ENCODE data around the gene HSPBP1.

Gene HSPBP1

DNA sequence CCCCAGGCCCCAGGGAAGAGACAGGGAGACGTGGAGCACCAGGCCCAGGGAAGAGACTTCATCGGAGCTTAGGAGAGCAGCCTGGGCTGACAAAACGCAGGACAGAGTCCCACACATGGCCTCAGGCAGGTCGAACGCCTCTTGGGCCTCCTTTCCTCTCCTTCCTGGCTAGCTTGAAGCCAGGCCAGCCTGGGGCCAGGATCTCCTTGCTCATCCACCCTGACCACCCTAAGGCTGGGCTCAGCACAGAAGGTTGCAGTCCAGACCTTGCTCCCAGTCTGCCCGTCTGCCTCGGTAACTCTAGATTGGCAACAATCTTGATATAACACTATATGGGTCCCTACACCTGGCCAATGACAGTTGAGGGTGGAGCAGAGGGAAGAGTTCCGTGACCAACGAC is 31.2 kb downstream of the HSPBP1 start:
- Histone ChIP-seq H3K9ac (ENCODE audit: low read depth, low read length) (no peak overlapping the region), H3K4me1 (ENCODE audit: insufficient read depth, low read length) (peaks cover 8% of the 10 kb centered on the region), H3K36me3 (ENCODE audit: insufficient read depth, low read length) (peaks cover 3% of the 10 kb centered on the region; the same call in 1 of the 2 replicates), H3K9me3 (ENCODE audit: control insufficient read depth, insufficient read depth, low read length) (no peaks in the 10 kb centered on the region)

DNA sequence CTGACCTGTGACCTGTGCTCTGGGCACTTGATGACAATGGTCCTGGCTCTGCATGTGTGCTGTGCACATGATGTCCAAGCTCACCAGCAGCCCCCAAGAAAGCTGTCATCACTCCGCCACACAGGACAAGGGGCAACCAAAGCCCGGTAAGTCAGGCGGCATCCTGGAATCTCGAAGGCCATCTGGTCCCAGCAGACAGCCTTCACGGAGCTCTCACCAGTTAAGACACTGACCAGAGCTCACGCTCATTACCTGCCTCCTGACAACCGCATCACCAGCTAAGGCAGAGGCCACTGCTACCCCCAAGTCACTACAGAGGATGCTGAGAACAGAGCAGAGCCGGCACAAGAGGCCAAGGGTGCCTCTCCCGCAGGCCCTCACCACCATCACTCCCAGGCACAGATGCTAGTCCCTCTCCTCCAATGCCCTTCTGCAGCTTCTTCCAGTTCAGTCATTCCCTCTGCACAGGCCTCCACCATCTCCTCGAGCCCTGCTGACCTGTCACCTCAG is 31.7 kb downstream of the HSPBP1 start:
- Histone ChIP-seq H3K9ac (ENCODE audit: low read depth, low read length) (no peak overlapping the region), H3K9me3 (ENCODE audit: control insufficient read depth, insufficient read depth, low read length) (no peaks in the 10 kb centered on the region), H3K36me3 (ENCODE audit: insufficient read depth, low read length) (peaks cover 3% of the 10 kb centered on the region; the same call in 1 of the 2 replicates), H3K4me1 (ENCODE audit: insufficient read depth, low read length) (peaks cover 8% of the 10 kb centered on the region)

DNA sequence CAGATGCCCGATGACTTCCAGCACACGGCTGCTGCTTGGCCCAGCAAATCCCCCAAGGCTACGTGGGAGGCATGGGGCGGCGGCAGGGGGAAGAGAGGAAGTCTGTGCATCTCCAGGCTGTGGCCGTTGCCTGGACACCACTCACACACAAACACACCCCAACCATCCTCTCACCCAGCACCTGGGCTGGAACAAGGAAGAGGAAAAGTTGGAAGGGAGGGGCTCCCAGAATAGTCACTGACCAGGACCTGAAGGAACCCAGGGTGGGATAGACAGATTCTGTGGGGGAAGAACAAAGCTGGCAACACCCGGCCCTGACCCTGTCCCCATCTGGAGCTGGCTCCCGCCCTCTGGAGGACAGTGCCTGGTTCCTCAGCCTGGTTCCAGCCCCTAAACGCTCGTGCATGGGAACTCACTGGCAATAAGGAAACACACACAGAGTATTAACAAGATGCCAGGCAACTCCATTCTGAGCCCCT is 32.2 kb downstream of the HSPBP1 start:
- H3K4me1 ChIP-seq (ENCODE audit: insufficient read depth, low read length): peaks cover 8% of the 10 kb centered on the region
- H3K9me3 ChIP-seq (ENCODE audit: control insufficient read depth, insufficient read depth, low read length): no peaks in the 10 kb centered on the region
- no peak overlapping the region for H3K9ac ChIP-seq (ENCODE audit: low read depth, low read length)
- H3K36me3 ChIP-seq (ENCODE audit: insufficient read depth, low read length): peaks cover 4% of the 10 kb centered on the region; the same call in 1 of the 2 replicates

DNA sequence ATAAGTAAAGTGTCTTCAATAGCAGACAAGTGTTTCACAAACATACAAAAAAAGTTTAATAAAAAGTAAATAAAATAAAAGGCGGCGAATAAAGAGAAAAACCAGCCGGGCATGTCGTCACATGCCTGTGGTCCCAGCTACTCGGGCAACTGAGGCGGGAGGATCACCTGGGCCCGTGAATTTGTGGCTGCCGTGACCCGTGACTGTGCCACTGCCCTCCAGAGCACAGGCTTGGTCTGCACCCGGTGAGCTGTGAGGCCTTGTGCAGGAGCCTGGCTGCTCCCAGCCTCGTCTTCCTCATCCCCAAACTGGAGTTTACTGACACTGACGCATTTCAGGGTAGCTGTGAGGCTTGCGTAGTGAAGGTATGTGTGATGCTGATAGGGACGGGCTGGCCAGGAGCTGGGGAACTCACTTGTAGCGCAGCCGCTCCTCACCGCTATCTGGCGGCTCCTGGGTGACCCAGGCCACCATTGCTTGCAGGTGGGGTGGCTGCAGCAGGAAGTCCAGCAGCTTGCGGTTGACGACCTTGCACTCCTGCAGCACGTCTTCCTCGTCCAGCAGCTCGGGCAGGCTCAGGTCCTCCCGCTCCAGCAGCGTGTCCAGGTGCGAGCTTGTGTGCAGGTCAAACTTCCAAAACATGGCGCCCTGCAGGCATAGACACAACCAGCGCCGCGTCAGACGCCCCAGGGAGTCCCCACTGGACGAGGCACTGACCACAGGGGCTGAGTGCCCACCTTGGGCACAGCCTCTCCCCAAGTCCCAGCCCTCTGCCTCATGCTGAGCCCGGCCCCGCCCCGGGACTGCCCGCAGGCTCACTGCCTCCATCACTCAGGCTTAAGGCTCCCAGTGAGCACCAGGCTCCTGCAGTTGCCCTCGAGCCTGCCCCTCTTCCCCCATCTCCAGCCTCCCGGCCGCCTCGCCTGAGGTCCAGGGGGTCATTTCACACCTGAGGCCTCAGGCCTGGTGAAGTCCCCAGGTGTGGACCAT is 33.2 kb downstream of the HSPBP1 start:
- Histone ChIP-seq H3K36me3 (ENCODE audit: insufficient read depth, low read length) (peaks cover 6% of the 10 kb centered on the region; the same call in 1 of the 2 replicates), H3K9me3 (ENCODE audit: control insufficient read depth, insufficient read depth, low read length) (no peaks in the 10 kb centered on the region), H3K9ac (ENCODE audit: low read depth, low read length) (no peak overlapping the region), H3K4me1 (ENCODE audit: insufficient read depth, low read length) (peaks cover 6% of the 10 kb centered on the region)

DNA sequence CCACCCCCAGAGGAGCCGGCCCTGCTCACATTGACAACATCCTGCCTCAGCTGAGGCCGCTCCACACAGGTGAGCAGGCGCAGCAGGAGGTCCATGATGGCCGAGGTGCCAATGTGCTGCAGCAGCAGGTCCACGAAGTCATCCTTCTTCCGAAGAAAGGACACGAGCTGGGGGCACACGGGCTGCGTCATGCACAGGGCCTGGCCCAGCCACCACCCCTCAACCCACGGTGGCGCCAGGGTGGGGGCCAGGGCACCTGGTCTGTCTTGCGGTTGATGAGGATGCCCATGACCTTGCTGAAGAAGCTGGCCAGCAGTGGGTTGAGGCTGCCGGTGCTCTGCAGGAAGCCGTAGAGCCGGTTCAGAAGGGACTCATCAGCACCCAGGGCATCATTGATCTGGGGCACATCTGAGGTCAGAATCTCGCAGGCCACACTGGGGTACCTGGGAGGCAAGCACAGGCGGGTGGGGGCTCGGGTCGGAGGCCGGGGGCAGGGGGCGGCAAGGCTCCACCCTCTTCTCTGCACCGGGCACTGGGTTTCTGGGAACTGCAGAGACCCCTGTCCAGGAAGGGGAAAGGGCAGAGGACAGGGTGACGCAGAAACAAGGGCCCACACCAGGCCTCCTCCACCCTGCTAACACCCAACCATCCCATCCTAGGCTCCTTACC is 34.5 kb downstream of the HSPBP1 start:
- H3K9ac ChIP-seq (ENCODE audit: low read depth, low read length): no peak overlapping the region
- no peaks in the 10 kb centered on the region for H3K9me3 ChIP-seq (ENCODE audit: control insufficient read depth, insufficient read depth, low read length)
- peaks cover 6% of the 10 kb centered on the region; the same call in 1 of the 2 replicates for H3K36me3 ChIP-seq (ENCODE audit: insufficient read depth, low read length)
- H3K4me1 ChIP-seq (ENCODE audit: insufficient read depth, low read length): no peaks in the 10 kb centered on the region

DNA sequence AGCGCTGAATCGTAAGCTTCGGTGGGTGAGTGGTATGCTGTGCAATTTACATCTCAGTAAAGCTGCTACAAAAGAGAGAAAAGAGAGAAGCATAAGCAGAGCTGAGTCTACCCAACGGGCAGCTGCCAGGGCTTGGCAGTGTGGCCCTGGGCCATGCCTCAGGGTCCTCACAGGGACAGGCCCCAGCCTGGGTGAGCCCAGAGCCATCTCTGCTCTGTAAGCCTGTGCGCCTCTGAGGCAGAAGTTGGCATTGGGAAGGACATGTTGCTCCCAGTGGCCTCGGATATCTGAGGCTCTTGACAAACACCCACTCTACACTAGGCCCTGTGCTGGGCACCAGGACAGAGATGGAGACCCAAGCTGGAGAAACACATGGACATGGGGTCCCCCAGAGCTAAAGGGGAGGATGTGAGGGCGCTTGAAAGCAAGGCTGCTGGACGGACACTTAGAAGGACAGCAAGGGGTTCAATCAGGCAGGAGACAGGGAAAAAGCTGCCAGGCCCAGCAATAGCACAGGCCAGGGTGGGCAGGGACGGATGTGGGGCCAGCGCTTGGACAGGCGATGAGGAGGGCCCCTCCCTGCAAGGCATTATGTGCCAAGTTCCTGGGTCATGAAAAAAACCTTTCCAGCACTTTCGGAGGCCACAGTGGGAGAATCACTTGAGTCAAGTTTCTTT is 35.8 kb downstream of the HSPBP1 start:
- Histone ChIP-seq H3K9me3 (ENCODE audit: control insufficient read depth, insufficient read depth, low read length) (no peaks in the 10 kb centered on the region), H3K36me3 (ENCODE audit: insufficient read depth, low read length) (peaks cover 6% of the 10 kb centered on the region; the same call in 1 of the 2 replicates), H3K4me1 (ENCODE audit: insufficient read depth, low read length) (no peaks in the 10 kb centered on the region), H3K9ac (ENCODE audit: low read depth, low read length) (no peak overlapping the region)

DNA sequence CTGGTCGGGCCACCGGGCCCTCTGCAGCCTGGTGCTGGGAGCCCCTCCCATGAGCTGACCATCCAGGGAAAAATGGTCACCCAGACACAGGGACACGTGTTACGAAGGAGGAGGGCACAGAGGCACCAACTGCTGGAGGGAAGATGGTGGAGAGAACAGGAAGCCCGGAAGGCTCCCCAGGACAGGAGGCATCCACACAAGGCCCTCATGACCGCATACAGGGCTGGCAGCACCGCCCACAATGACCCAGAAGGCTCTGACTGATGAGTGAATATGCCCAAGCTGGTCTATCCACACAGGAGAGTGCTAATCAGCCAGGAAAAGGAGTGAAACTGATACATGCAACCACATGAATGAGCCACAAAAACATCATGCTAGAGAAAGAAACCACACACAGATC is 37.4 kb downstream of the HSPBP1 start:
- no peak overlapping the region for H3K9ac ChIP-seq (ENCODE audit: low read depth, low read length)

DNA sequence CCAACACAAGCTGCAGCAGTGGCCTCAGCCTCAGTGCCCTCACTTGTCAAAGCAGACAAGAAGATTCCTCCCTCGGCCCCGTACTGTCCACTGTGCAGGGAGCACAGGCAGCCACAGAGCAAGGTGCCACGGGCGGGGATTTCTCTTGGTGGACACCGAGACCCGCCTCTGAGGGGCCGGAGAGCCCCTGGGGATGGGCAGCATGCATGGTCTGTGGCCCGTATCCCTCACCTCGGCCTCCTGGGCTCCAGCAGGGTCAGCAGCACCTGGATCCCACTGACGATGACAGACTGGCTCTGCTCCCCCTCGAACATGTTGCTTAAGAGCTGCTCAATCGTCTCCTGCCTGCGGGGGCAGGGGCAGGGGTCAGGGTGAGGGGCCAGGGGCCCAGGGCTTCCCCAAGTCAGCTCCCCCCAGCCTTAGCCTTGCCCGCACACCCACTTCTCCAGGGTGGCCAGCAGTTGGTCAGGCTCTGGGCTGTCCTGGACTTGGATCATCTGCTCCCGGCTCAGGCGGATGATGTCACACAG is 37.9 kb downstream of the HSPBP1 start:
- Histone ChIP-seq H3K9me3 (ENCODE audit: control insufficient read depth, insufficient read depth, low read length) (no peaks in the 10 kb centered on the region), H3K36me3 (ENCODE audit: insufficient read depth, low read length) (peaks cover 13% of the 10 kb centered on the region), H3K9ac (ENCODE audit: low read depth, low read length) (no peak overlapping the region), H3K4me1 (ENCODE audit: insufficient read depth, low read length) (no peaks in the 10 kb centered on the region)

More for the DNA sequence above, 37.4 kb downstream of the HSPBP1 start:
- H3K9me3 ChIP-seq (ENCODE audit: control insufficient read depth, insufficient read depth, low read length): no peaks in the 10 kb centered on the region
- no peaks in the 10 kb centered on the region for H3K4me1 ChIP-seq (ENCODE audit: insufficient read depth, low read length)
- H3K36me3 ChIP-seq (ENCODE audit: insufficient read depth, low read length): peaks cover 13% of the 10 kb centered on the region

DNA sequence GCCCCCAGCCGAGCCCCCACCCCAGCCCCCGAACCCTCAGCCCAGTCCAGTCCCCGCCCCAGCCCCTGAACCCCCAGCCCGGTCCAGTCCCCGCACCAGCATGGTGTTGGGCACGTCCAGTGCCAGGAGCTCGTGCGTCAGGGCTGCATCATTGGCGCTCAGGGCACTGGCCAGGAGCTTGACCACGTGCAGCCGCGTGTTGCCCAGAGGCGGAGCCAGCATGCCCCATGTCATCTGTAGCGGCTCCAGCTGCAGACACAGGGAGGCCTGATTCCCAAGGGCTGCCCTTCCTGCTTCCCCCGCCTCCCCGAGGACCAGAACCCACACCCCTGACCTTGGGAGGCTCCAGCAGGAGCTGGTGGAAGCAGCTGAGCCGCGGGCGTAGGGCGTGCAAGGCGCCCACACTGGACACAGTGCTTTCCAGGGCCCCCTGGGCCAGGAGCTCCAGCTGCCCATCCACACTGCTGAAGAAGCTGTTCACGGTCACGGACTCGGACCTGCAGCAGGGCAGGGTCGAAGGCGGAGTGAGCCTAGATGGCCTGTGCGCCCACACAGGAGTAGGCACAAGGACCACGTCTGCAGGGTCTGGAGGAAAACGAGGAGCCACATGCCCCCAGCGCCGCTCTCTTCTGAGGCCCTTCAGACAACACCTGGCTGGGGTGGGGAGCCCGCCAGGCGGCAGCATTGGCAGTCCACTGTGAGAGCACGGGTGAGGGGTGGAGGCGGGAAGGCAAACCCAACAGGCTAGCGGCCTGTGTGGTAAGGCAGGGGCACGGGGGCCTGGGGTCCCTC is 38.6 kb downstream of the HSPBP1 start:
- peaks cover 12% of the 10 kb centered on the region for H3K36me3 ChIP-seq (ENCODE audit: insufficient read depth, low read length)
- no peaks in the 10 kb centered on the region for H3K4me1 ChIP-seq (ENCODE audit: insufficient read depth, low read length)
- H3K9ac ChIP-seq (ENCODE audit: low read depth, low read length): no peak overlapping the region
- H3K9me3 ChIP-seq (ENCODE audit: control insufficient read depth, insufficient read depth, low read length): no peaks in the 10 kb centered on the region

DNA sequence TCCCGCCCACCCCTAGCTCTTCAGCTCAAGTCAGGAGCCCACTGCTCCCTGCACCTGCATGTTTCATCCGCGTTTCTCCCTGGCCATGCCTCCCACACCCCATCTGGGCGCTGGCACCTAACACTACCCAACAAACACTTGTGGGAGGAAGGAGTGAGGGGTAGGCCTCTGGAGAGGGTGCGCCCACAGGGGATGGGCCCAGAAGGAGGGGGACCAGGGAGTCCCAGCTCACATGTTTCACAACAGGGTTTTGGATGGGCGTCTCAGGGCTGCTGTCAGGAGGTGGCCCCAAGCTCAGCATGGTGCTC is 39.2 kb downstream of the HSPBP1 start:
- Histone ChIP-seq H3K4me1 (ENCODE audit: insufficient read depth, low read length) (no peaks in the 10 kb centered on the region), H3K9me3 (ENCODE audit: control insufficient read depth, insufficient read depth, low read length) (no peaks in the 10 kb centered on the region), H3K36me3 (ENCODE audit: insufficient read depth, low read length) (peaks cover 9% of the 10 kb centered on the region), H3K9ac (ENCODE audit: low read depth, low read length) (no peak overlapping the region)

DNA sequence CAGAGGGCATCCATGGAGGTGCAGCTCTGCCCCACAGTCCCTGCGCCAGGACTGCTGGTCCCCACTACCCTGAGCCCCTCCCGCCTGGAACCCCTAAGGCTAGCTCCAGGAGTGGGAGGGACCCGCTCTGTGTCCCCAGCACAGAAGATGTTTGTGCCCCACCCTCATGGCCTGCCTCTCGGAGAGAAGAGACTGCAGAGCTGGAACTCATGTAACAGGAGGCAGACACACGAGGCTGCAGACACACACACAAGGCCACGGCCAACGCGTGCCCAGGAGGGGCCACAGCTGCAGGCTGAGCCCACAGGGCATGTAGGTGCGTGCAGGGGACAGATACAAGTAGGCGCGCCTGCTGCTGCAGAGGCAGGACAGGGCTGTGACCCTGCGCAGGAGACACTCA is 40.9 kb downstream of the HSPBP1 start:
- peaks cover 18% of the 10 kb centered on the region for H3K36me3 ChIP-seq (ENCODE audit: insufficient read depth, low read length)
- H3K9ac ChIP-seq (ENCODE audit: low read depth, low read length): no peak overlapping the region
- no peaks in the 10 kb centered on the region for H3K9me3 ChIP-seq (ENCODE audit: control insufficient read depth, insufficient read depth, low read length)
- no peaks in the 10 kb centered on the region for H3K4me1 ChIP-seq (ENCODE audit: insufficient read depth, low read length)

DNA sequence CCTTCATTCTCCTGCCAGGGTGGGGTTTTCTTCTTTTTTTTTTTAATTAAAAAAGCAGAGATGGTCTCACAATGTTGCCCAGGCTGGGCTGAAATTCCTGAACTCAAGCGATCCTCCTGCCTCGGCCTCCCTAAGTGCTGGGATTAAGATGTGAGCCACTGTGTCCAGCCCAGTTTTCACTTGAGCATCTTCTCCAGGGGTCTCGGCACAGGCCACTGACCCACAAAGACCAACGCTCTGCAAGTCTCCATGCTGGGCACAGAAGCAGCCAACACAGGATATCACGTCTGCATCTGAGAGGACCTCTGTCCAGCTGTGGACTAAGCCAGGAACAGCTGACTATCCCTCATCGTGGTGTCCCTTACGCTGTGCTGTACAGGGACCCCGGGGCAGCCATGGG is 41.9 kb downstream of the HSPBP1 start:
- Histone ChIP-seq H3K4me1 (ENCODE audit: insufficient read depth, low read length) (no peaks in the 10 kb centered on the region), H3K9me3 (ENCODE audit: control insufficient read depth, insufficient read depth, low read length) (no peaks in the 10 kb centered on the region), H3K36me3 (ENCODE audit: insufficient read depth, low read length) (peaks cover 18% of the 10 kb centered on the region), H3K9ac (ENCODE audit: low read depth, low read length) (no peak overlapping the region)

DNA sequence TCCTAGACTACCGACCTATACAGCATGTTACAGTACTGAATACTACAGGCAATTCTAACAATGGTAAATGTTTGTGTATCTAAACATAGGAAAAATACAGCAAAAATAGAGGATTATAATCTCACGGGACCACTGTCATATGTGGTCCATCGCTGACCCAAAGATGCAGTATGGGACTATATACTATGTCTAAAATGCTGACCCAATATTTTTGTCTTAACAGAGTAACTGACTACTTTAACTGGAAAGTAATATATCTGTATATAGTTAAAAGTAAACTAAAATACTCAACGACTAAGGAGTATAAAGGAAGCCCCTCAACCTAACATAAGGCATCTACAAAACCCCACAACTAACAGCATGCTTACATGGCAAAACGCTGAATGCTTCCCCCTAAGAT is 46.9 kb downstream of the HSPBP1 start:
- Histone ChIP-seq H3K9ac (ENCODE audit: low read depth, low read length) (no peak overlapping the region), H3K4me1 (ENCODE audit: insufficient read depth, low read length) (no peaks in the 10 kb centered on the region), H3K36me3 (ENCODE audit: insufficient read depth, low read length) (peaks cover 9% of the 10 kb centered on the region), H3K9me3 (ENCODE audit: control insufficient read depth, insufficient read depth, low read length) (no peaks in the 10 kb centered on the region)

All from ES-I3 (cell line).